Subcutaneous adipose tissue (tissue), 4 donors: ENCODE data around the gene NLRP4. TPM values are rescaled to one million over a fixed set of nuclear protein-coding genes. Genes with fewer than 3 reads are reported as not detected.

Experiments used
- total RNA-seq, 4 donors: library from RNA; depleted of rRNA; stranded (reverse); fragments of >200 nt; gene quantifications; one replicate each; pipeline ENCODE4 v1.1.0, GENCODE V29; 2016
- TF ChIP-seq, protein P1 (sequence below): fragments of 450-650 bp; IDR thresholded peaks from one replicate; pipeline ENCODE4 v1.5.1; 2016; ENCODE audit warnings: low read depth, mild to moderate bottlenecking, control low read depth, antibody characterized with exemption, moderate library complexity

The NLRP4 gene
- total RNA-seq, 4 donors from 2014 or later = not detected

DNA sequence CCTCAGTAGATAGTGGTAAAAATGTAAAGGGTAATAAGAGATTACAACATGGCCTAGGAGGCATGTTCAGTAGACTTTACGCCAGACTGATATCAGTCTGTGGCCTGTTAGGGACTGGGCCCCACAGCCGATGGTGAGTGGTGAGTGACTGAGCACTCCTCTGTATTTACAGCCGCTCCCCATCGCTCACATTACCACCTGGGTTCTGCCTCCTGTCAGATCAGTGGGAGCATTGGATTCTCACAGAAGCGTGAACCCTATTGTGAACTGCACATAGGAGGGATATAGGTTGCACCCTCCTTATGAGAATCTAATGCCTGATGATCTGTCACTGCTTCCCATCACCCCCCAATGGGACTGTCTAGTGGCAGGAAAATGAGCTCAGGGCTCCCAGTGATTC is 22.4 kb upstream of the NLRP4 start:
- TF ChIP-seq, protein P1, sequence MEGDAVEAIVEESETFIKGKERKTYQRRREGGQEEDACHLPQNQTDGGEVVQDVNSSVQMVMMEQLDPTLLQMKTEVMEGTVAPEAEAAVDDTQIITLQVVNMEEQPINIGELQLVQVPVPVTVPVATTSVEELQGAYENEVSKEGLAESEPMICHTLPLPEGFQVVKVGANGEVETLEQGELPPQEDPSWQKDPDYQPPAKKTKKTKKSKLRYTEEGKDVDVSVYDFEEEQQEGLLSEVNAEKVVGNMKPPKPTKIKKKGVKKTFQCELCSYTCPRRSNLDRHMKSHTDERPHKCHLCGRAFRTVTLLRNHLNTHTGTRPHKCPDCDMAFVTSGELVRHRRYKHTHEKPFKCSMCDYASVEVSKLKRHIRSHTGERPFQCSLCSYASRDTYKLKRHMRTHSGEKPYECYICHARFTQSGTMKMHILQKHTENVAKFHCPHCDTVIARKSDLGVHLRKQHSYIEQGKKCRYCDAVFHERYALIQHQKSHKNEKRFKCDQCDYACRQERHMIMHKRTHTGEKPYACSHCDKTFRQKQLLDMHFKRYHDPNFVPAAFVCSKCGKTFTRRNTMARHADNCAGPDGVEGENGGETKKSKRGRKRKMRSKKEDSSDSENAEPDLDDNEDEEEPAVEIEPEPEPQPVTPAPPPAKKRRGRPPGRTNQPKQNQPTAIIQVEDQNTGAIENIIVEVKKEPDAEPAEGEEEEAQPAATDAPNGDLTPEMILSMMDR = no peak

DNA sequence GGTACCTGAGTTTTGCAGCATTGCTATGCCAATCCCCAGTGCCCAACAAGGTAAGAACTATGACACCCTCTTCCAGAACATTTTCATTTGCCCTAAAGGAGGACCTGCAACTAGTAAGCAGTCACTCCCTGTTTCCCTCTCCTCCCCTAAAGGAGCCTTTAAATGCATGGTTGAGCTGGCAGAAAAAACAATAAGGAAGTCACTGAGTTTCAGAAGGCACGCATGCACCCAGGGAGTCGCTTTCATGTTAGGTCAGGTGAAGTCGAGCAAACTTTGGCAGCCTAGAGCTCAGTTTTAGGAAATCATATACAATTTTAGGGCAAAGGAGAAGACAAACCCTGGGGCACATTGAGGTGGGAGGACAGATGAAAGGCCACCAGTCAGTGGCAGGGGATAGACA is 16.3 kb upstream of the NLRP4 start:
- TF ChIP-seq, protein P1 = no peak

DNA sequence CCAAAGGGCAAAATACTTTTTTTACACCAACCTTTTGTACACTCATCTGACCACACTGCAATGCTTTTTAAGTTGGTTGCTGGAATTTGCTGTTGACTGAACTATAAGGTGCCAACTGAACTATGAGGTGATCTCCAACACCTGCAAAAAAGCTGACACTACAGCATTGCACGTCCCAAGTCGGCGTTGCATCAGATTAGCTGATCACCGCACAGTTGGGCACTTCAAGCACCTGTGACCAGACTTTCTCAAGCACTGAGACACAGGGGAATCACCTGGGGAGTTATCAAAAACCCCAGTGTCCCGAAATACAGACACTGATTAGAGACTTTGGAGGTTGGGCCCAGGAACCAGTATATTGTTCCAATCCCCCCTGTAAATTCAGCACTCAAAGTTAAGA is 5.7 kb upstream of the NLRP4 start:
- TF ChIP-seq, protein P1 = no peak

DNA sequence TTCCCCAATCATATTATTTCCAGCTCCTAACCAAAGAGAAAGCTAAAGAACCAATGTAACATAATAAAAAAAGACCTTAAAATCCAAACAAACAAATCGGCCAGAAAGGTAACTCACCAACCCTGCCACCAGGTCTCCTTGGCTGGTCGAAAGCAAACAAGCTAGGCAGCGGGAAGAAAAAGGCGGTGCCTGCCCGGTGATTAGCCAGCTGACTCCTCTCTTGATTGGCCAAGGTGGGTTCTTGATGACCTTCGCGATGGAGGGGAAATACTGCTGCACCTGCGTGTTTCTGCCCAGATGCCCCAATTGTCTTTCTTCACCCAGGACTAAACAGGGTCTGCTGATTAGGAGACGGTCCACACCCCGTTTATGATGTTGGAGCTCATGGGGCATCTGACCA is 4.5 kb upstream of the NLRP4 start, which contains the start of gene NLRP11:
Gene NLRP11 (minus strand): TSS at position 154 of the 400 bp plus-strand sequence. CDS start 13,825 bp downstream, outside the sequence.
- TF ChIP-seq, protein P1 = no peak

DNA sequence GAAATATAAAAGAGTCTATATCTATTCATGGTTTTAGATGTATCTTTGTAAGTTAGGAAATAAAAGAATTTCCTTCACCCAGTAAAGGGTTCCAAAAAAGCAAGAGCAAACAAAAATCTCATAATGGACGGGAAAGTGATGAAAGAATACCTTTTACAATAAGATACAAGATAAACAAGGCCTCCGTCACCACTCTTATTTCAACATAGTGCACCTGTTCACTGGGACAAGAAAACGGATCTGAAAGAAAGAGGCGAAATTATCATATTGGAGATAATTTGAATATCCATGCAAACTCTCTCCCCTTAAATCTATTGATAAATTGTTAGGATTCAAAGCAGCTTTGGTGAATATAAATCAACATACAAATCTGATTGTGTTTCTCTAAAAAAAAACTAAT is 3.7 kb upstream of the NLRP4 start:
- TF ChIP-seq, protein P1 = no peak

DNA sequence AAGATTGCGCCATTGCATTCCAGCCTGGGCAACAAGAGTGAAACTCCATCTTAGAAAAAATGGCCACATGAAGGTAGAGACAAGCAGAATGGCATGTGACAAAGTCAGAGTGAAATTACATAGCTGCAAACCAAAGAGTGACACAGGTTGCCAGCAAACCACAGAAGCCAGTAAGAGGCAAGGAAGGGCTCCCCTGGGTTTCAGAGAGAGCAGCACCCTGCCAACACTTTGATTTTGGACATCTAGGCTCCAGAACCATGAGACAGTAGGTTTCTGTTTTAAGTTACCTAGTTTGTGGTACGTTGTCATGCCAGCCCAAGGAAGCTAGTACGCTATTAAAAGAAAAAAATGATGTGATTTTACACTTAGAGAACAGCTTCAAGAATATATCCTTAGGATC is 1.9 kb downstream of the NLRP4 start:
- TF ChIP-seq, protein P1 = no peak

DNA sequence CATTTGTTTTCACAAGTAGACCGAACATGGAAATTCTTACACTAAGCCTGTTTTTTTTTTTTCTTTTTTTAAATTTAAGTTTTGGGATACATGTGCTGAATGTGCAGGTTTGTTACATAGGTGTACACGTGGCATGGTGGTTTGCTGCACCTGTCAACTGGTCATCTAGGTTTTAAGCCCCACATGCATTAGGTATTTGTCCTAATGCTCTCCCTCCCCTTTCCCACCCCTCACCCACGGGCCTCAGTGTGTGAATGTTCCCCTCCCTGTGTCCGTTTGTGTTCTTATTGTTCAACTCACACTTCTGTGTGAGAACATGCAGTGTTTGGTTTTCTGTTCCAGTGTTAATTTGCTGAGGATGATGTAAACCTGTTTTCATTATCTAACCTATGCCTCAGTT is 2.6 kb downstream of the NLRP4 start:
- TF ChIP-seq, protein P1 = no peak
